SK-N-SH (cell line): ENCODE results near the gene CCNF. TPM values are rescaled to one million over a fixed set of nuclear protein-coding genes. Genes with fewer than 3 reads are reported as not detected.

Source experiments
- CTCF ChIA-PET: fragments of 300-600, 350-600 bp; formaldehyde crosslinking; extraction: SDS; loops from one replicate; lab custom pipeline; 2021; lab: Yijun Ruan, JAX
- POLR2A ChIA-PET: fragments of 350-600 bp; sonication (Branson Sonifier 250); formaldehyde crosslinking; extraction: SDS; loops from one replicate; lab custom pipeline; 2020; ENCODE audit warnings: antibody characterized with exemption, inconsistent platforms; lab: Yijun Ruan, JAX
- DNase-seq: peaks from one replicate; pipeline ENCODE4 v3.0.0; 2012
- H2AFZ ChIP-seq: fragments of 200-600 bp; sonication (generic); 2 replicates; pipeline ENCODE4 v1.8.1; 2016; ENCODE audit warnings: antibody characterized with exemption, mild to moderate bottlenecking, low read depth
- H3F3A ChIP-seq: fragments of 200-600 bp; sonication (generic); replicated peaks from 2 replicates; pipeline ENCODE3; 2016; ENCODE audit warnings: antibody characterized with exemption, mild to moderate bottlenecking; ENCODE audit not compliant: insufficient read depth
- H3K27ac ChIP-seq, 2 experiments: fragments of 200-500 bp in 1 of 2; fragments of 200-600 bp in 1 of 2; sonication (Bioruptor generic) in 1 of 2; sonication (generic), shearing (Covaris generic) in 1 of 2; 2 replicates each; pipeline versions ENCODE4 v1.5.1 to v1.6.1; 2014 to 2016; ENCODE audit warnings: low read depth in 2 of 2, inconsistent platforms in 1 of 2, low read length in 1 of 2, mild to moderate bottlenecking in 1 of 2, mixed read lengths in 1 of 2
- H3K27me3 ChIP-seq: fragments of 200-600 bp; sonication (generic), shearing (Covaris generic); 2 replicates; pipeline ENCODE4 v1.6.1; 2016; ENCODE audit warnings: mixed run types; ENCODE audit not compliant: insufficient read depth
- H3K36me3 ChIP-seq, 2 experiments: fragments of 200-500 bp in 1 of 2; fragments of 200-600 bp in 1 of 2; sonication (Bioruptor generic) in 1 of 2; sonication (generic) in 1 of 2; replicated peaks in 1 of 2; 2 replicates each; pipeline versions ENCODE3 to v1.5.1; 2014 to 2016; ENCODE audit warnings: low read length in 1 of 2, mild to moderate bottlenecking in 1 of 2; ENCODE audit not compliant: insufficient read depth in 2 of 2, control insufficient read depth in 1 of 2
- H3K4me1 ChIP-seq, 2 experiments: fragments of 200-500 bp in 1 of 2; fragments of 200-600 bp in 1 of 2; sonication (Bioruptor generic) in 1 of 2; sonication (generic), shearing (Covaris generic) in 1 of 2; 2 replicates each; pipeline versions ENCODE4 v1.5.1 to v1.6.1; 2014 to 2016; ENCODE audit warnings: low read depth in 1 of 2, low read length in 1 of 2, mixed run types in 1 of 2; ENCODE audit not compliant: insufficient read depth in 2 of 2, control insufficient read depth in 1 of 2
- H3K4me2 ChIP-seq: fragments of 200-600 bp; sonication (generic), shearing (Covaris generic); 2 replicates; pipeline ENCODE4 v1.6.1; 2017; ENCODE audit warnings: mixed run types
- H3K4me3 ChIP-seq, 2 experiments: fragments of 200-500 bp in 1 of 2; fragments of 200-600 bp in 1 of 2; sonication (Bioruptor generic) in 1 of 2; sonication (generic), shearing (Covaris generic) in 1 of 2; 2 replicates each; pipeline versions ENCODE4 v1.5.1 to v1.8.1; 2014 to 2016; ENCODE audit warnings: low read depth in 2 of 2, inconsistent platforms in 1 of 2, low read length in 1 of 2, mild to moderate bottlenecking in 1 of 2, mixed read lengths in 1 of 2, moderate library complexity in 1 of 2
- H3K79me2 ChIP-seq: fragments of 200-600 bp; sonication (generic); 2 replicates; pipeline ENCODE4 v1.8.1; 2017; ENCODE audit warnings: mild to moderate bottlenecking; ENCODE audit not compliant: insufficient read depth
- H3K9ac ChIP-seq: fragments of 200-600 bp; sonication (generic); 2 replicates; pipeline ENCODE4 v1.6.1; 2017; ENCODE audit warnings: mixed run types
- H3K9me2 ChIP-seq: fragments of 200-600 bp; sonication (generic); 2 replicates; pipeline ENCODE4 v1.6.1; 2017; ENCODE audit warnings: mixed run types
- H3K9me3 ChIP-seq: fragments of 200-600 bp; sonication (generic); 2 replicates; pipeline ENCODE4 v1.6.1; 2017; ENCODE audit warnings: mixed run types, mild to moderate bottlenecking, moderate library complexity
- H4K20me1 ChIP-seq: fragments of 200-600 bp; sonication (generic); 2 replicates; pipeline ENCODE4 v1.6.1; 2017; ENCODE audit warnings: mild to moderate bottlenecking, mixed run types; ENCODE audit not compliant: insufficient read depth
- CHD2 ChIP-seq: fragments of 150-350 bp; IDR thresholded peaks from 2 replicates; pipeline ENCODE4 v1.6.1; 2018; ENCODE audit warnings: low read length; ENCODE audit not compliant: partially characterized antibody
- CTCF ChIP-seq: fragments of 200-600 bp; sonication (generic); IDR thresholded peaks from 2 replicates; pipeline ENCODE4 v1.6.1; 2017; ENCODE audit warnings: antibody characterized with exemption, mild to moderate bottlenecking, moderate library complexity
- ELF1 ChIP-seq: IDR thresholded peaks from 2 replicates; pipeline ENCODE4 v1.4.0; 2012
- IRF3 ChIP-seq: fragments of 150-350 bp; IDR thresholded peaks from 2 replicates; pipeline ENCODE4 v1.6.1; 2016; ENCODE audit warnings: mild to moderate bottlenecking, low read depth, low read length
- JUND ChIP-seq: IDR thresholded peaks from 2 replicates; pipeline ENCODE4 v1.4.0; 2012
- MEF2A ChIP-seq: IDR thresholded peaks from 2 replicates; pipeline ENCODE4 v1.4.0; 2012; ENCODE audit warnings: low read depth, borderline replicate concordance
- MXI1 ChIP-seq: IDR thresholded peaks from 2 replicates; pipeline ENCODE4 v1.6.1; 2012; ENCODE audit warnings: mild to moderate bottlenecking, low read depth, low read length, improper control_type of control experiment
- NFIC ChIP-seq: IDR thresholded peaks from 2 replicates; pipeline ENCODE4 v1.4.0; 2012; ENCODE audit warnings: borderline replicate concordance
- POLR2AphosphoS5 ChIP-seq: IDR thresholded peaks from 2 replicates; pipeline ENCODE4 v1.6.1; 2012; ENCODE audit warnings: low read depth, low read length
- RAD21 ChIP-seq: IDR thresholded peaks from 2 replicates; pipeline ENCODE4 v1.6.1; 2012; ENCODE audit warnings: mild to moderate bottlenecking, low read length
- RCOR1 ChIP-seq: fragments of 150-350 bp; IDR thresholded peaks from 2 replicates; pipeline ENCODE4 v1.6.1; 2017; ENCODE audit warnings: antibody characterized with exemption, low read length
- REST ChIP-seq: IDR thresholded peaks from 2 replicates; pipeline ENCODE4 v1.6.1; 2012; ENCODE audit warnings: mild to moderate bottlenecking, low read depth, low read length, moderate library complexity
- RFX5 ChIP-seq: IDR thresholded peaks from 2 replicates; pipeline ENCODE4 v1.6.1; 2012; ENCODE audit warnings: mild to moderate bottlenecking, improper control_type of control experiment, low read length
- RXRA ChIP-seq: IDR thresholded peaks from 2 replicates; pipeline ENCODE4 v1.4.0; 2012; ENCODE audit warnings: low read depth, mild to moderate bottlenecking, borderline replicate concordance
- SMC3 ChIP-seq: IDR thresholded peaks from 2 replicates; pipeline ENCODE4 v1.6.1; 2012; ENCODE audit warnings: low read depth, low read length, improper control_type of control experiment
- YY1 ChIP-seq: IDR thresholded peaks from 2 replicates; pipeline ENCODE4 v1.4.0; 2012; ENCODE audit warnings: low read depth, mild to moderate bottlenecking
- ZBTB33 ChIP-seq: IDR thresholded peaks from 2 replicates; pipeline ENCODE4 v1.4.0; 2012; ENCODE audit warnings: low read depth, borderline replicate concordance
- WGBS: methylation state at CpG from one replicate; pipeline ENCODE4 v1.1.6; 2017; ENCODE audit warnings: low lambda C conversion rate; 5-methylcytosine and 5-hydroxymethylcytosine counted together
- polyA plus RNA-seq, 3 experiments: library from polyadenylated mRNA; depleted of rRNA; stranded (reverse); fragments of >200 nt; gene quantifications; 2 replicates each; pipeline ENCODE4 v1.2.3, GENCODE V29; 2012

Gene CCNF
- polyA plus RNA-seq, 1 of the 3 experiments (the other 2 are of a cell fraction) = 4.6 TPM

GRCh38 chr16:2383501-2383900 lies 45.7 kb upstream of the CCNF start (continued):
- TF ChIP-seq MEF2A (no peak), NFIC (no peak)

GRCh38 chr16:2384426-2384825 lies 44.8 kb upstream of the CCNF start:
- Histone ChIP-seq H3K9me2 (no peaks in the 10 kb centered on the region), H3K9ac (no peak overlapping the region), H3K36me3 (no peaks in the 10 kb centered on the region), H3K4me1 (no peaks in the 10 kb centered on the region), H4K20me1 (no peaks in the 10 kb centered on the region), H3K4me2 (0 out of 2 replicates have a peak overlapping the region, but pooled peaks have one; percentile 13), H3K27me3 (no peaks in the 10 kb centered on the region), H3K27ac (peak overlapping the region in 1 of 2 experiments; percentile 5; a peak in 2 of 4 replicates), H3K79me2 (no peaks in the 10 kb centered on the region), H2AFZ (peak overlapping the region; percentile 61), H3F3A (no peaks in the 10 kb centered on the region), H3K9me3 (no peaks in the 10 kb centered on the region), H3K4me3 (no peak overlapping the region)
- WGBS = 26% methylated on average over 2 of the region's 2 CpGs
- DNase-seq = no peak
- ChIA-PET CTCF (interaction anchor here (1.0 to 1.4 kb wide), 2 partner anchors 12 to 74 kb away, joined by 4 to 5 read pairs; no protein-coding TSS in a partner anchor), POLR2A (no interaction called here)
- TF ChIP-seq POLR2AphosphoS5 (no peak), RXRA (no peak), JUND (no peak), ELF1 (no peak), CHD2 (no peak), RCOR1 (no peak), REST (no peak), RFX5 (no peak), YY1 (no peak)

- H3K36me3 ChIP-seq = no peaks in the 10 kb centered on the region
- no peaks in the 10 kb centered on the region for H3K79me2 ChIP-seq
- no peaks in the 10 kb centered on the region for H4K20me1 ChIP-seq
- no peak overlapping the region for H2AFZ ChIP-seq
- H3K4me1 ChIP-seq = no peaks in the 10 kb centered on the region
- H3K9me3 ChIP-seq = no peaks in the 10 kb centered on the region
- H3K9me2 ChIP-seq = no peaks in the 10 kb centered on the region
- POLR2A ChIA-PET = no interaction called here
- no peak for DNase-seq
- CTCF ChIA-PET = interaction anchor here (0.7 to 1.4 kb wide), 3 partner anchors 11 to 42 kb away, joined by 3 to 5 read pairs (median 3); no protein-coding TSS in a partner anchor
- no peaks in the 10 kb centered on the region for H3K27me3 ChIP-seq
- WGBS = 75% methylated on average over 3 of the region's 3 CpGs
- no peaks in the 10 kb centered on the region for H3F3A ChIP-seq
- H3K4me3 ChIP-seq = no peak overlapping the region
- H3K27ac ChIP-seq = peak overlapping the region in 1 of 2 experiments; percentile 5; a peak in 1 of 4 replicates
- no peak overlapping the region for H3K9ac ChIP-seq
- H3K4me2 ChIP-seq = no peak overlapping the region
- TF ChIP-seq SMC3 (no peak), RAD21 (no peak), CTCF (no peak), RFX5 (no peak), POLR2AphosphoS5 (no peak), MEF2A (no peak), IRF3 (no peak), MXI1 (no peak), ELF1 (no peak), ZBTB33 (no peak)
Observed at GRCh38 chr16:2385190-2385836, 43.9 kb upstream of the CCNF start.
